GM12878 (cell line): ENCODE results near the gene PTPRC. TPM values are rescaled to one million over a fixed set of nuclear protein-coding genes. Genes with fewer than 3 reads are reported as not detected.

ENCODE experiments used
- ATF7 ChIP-seq: fragments of 450-650 bp; IDR thresholded peaks from 2 replicates; pipeline ENCODE4 v1.6.1; 2016; ENCODE audit warnings: low read depth, mild to moderate bottlenecking
- BCL11A ChIP-seq: IDR thresholded peaks from 2 replicates; pipeline ENCODE4 v1.6.1; 2011; ENCODE audit warnings: low read depth, low read length
- CHD2 ChIP-seq: IDR thresholded peaks from 2 replicates; pipeline ENCODE4 v1.6.1; 2011; ENCODE audit warnings: low read depth, low read length, improper control_type of control experiment, borderline replicate concordance
- CREM ChIP-seq: IDR thresholded peaks from 2 replicates; pipeline ENCODE4 v1.6.1; 2014; ENCODE audit warnings: antibody characterized with exemption, low read depth
- EED ChIP-seq: sonication (generic); IDR thresholded peaks from 2 replicates; pipeline ENCODE4 v1.6.1; 2016; ENCODE audit warnings: antibody characterized with exemption, low read depth
- IKZF1 ChIP-seq: fragments of 450-650 bp; conservative IDR thresholded peaks from 2 replicates; pipeline ENCODE4 v1.6.1; 2017; ENCODE audit warnings: antibody characterized with exemption, mild to moderate bottlenecking
- MTA3 ChIP-seq: IDR thresholded peaks from 2 replicates; pipeline ENCODE4 v1.6.1; 2012; ENCODE audit warnings: low read length, inconsistent platforms, borderline replicate concordance
- NBN ChIP-seq: fragments of 450-650 bp; IDR thresholded peaks from 2 replicates; pipeline ENCODE4 v1.6.1; 2016
- NFIC ChIP-seq: IDR thresholded peaks from 2 replicates; pipeline ENCODE4 v1.6.1; 2012; ENCODE audit warnings: low read depth, mild to moderate bottlenecking, inconsistent platforms, low read length, moderate library complexity
- RAD21 ChIP-seq: IDR thresholded peaks from 2 replicates; pipeline ENCODE4 v1.6.1; 2011; ENCODE audit warnings: mild to moderate bottlenecking, low read depth, low read length, moderate library complexity; ENCODE audit not compliant: insufficient read depth
- RCOR1 ChIP-seq: conservative IDR thresholded peaks from 2 replicates; pipeline ENCODE4 v1.6.1; 2012; ENCODE audit warnings: low read depth, low read length, improper control_type of control experiment
- SREBF2 ChIP-seq: IDR thresholded peaks from 2 replicates; pipeline ENCODE4 v1.6.1; 2012; ENCODE audit warnings: mild to moderate bottlenecking, low read length
- TBL1XR1 ChIP-seq: IDR thresholded peaks from 2 replicates; pipeline ENCODE4 v1.6.1; 2012; ENCODE audit warnings: low read depth, low read length, improper control_type of control experiment
- TCF3 ChIP-seq: IDR thresholded peaks from 2 replicates; pipeline ENCODE4 v1.6.1; 2012; ENCODE audit warnings: low read depth, mild to moderate bottlenecking, low read length, borderline replicate concordance; ENCODE audit not compliant: insufficient read depth
- ZNF207 ChIP-seq: fragments of 450-650 bp; IDR thresholded peaks from 2 replicates; pipeline ENCODE4 v1.6.1; 2014; ENCODE audit warnings: antibody characterized with exemption, mild to moderate bottlenecking, borderline replicate concordance
- polyA plus RNA-seq, 11 experiments: library from polyadenylated mRNA; depleted of rRNA in 4 of 11; unstranded in 6 of 11; stranded (reverse) in 5 of 11; fragments of >200 nt; fragmentation: Nextera tagmentation in 4 of 11; fragmentation: Illumina TruSeq in 1 of 11; extraction: Ambion mirVana in 4 of 11; extraction: Trizol in 1 of 11; gene quantifications; 1 replicate in 1 of 11; 2 replicates in 10 of 11; pipeline versions ENCODE4 v1.2.1 to v1.2.3, GENCODE V29; 2011 to 2016; ENCODE audit warnings: inconsistent platforms in 2 of 11, missing spikeins in 2 of 11, low read depth in 1 of 11
- total RNA-seq, 4 experiments: library from RNA; depleted of rRNA in 3 of 4; stranded (reverse); fragments of >200 nt in 3 of 4; fragmentation: Illumina TruSeq in 1 of 4; extraction: Trizol in 1 of 4; gene quantifications; 2 replicates each; pipeline versions ENCODE4 v1.2.1 to v1.2.3, GENCODE V29; 2013 to 2021
- TF ChIP-seq, protein P1 (sequence below): fragments of 450-650 bp; IDR thresholded peaks from 2 replicates; pipeline ENCODE4 v1.6.1; 2016; ENCODE audit warnings: mild to moderate bottlenecking
- TF ChIP-seq, protein P2 (sequence below): IDR thresholded peaks from 2 replicates; pipeline ENCODE4 v1.6.1; 2012; ENCODE audit warnings: low read depth, low read length, improper control_type of control experiment
- TF ChIP-seq, protein P3 (sequence below): IDR thresholded peaks from 2 replicates; pipeline ENCODE4 v1.6.1; 2011; ENCODE audit warnings: low read depth, low read length, improper control_type of control experiment, borderline replicate concordance
- TF ChIP-seq, protein P4 (sequence below): IDR thresholded peaks from 2 replicates; pipeline ENCODE4 v1.6.1; 2011; ENCODE audit warnings: borderline replicate concordance, low read depth, mild to moderate bottlenecking, moderate library complexity, low read length; ENCODE audit not compliant: insufficient read depth, poor library complexity, severe bottlenecking
- TF ChIP-seq, protein P5 (sequence below): fragments of 450-650 bp; IDR thresholded peaks from 2 replicates; pipeline ENCODE4 v1.6.1; 2017; ENCODE audit warnings: low read depth, mild to moderate bottlenecking, moderate library complexity
- TF ChIP-seq, protein P6 (sequence below): fragments of 450-650 bp; IDR thresholded peaks from 2 replicates; pipeline ENCODE4 v1.6.1; 2017; ENCODE audit warnings: mild to moderate bottlenecking, low read depth, inconsistent platforms; ENCODE audit not compliant: poor library complexity, severe bottlenecking
- TF ChIP-seq, protein P7 (sequence below): IDR thresholded peaks from 2 replicates; pipeline ENCODE4 v1.6.1; 2012; ENCODE audit warnings: low read depth, low read length, improper control_type of control experiment

Gene PTPRC
- total and polyA plus RNA-seq, 10 of the 15 experiments (the other 5 are each of a cell fraction or from before 2014, with no cell fraction given): 72.9 to 221 (median 118) TPM

DNA sequence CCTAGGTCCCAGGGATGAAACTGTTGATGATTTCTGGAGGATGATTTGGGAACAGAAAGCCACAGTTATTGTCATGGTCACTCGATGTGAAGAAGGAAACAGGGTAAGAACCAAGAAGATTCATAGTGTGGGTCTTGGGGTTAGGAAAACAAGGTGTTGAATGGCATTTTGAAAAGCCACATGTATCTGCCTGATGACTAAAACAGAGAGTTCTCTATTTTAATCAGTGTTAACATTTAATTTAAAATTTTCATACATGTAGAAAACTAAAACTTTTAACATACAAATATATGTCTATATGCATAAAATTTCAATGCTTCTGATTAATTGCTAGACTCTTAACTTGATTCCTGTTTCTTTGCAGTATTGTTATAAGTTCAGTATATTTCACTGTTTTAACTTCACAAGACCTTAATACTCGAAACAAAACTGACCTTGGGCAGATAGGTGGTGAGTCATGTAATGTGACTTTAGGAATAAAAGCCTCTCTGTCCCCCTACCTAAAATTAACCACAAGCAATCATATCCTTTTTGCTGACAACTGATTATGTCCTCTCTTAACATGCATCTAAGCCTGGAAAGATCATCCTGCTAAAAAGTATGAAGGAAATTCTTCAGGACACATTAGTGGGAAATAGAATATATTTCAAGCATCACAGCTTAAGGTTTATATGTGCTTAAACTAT, 95.6 kb downstream of the PTPRC start (continued):
- TF ChIP-seq RAD21 (no peak), MTA3 (peak; percentile 75; the same call in 1 of the 2 replicates), TCF3 (no peak), ATF7 (peak; percentile 53), EED (peak; percentile 60), TBL1XR1 (peak; percentile 41; the same call in 1 of the 2 replicates), BCL11A (peak; percentile 64; the same call in 1 of the 2 replicates), CHD2 (no peak), NFIC (peak; percentile 96), IKZF1 (peak; percentile 80), RCOR1 (0 out of 2 replicates have a peak, but pooled peaks have one; percentile 46), CREM (peak; percentile 47; the same call in 1 of the 2 replicates), ZNF207 (no peak), NBN (no peak), SREBF2 (no peak)
- TF ChIP-seq, protein P1, sequence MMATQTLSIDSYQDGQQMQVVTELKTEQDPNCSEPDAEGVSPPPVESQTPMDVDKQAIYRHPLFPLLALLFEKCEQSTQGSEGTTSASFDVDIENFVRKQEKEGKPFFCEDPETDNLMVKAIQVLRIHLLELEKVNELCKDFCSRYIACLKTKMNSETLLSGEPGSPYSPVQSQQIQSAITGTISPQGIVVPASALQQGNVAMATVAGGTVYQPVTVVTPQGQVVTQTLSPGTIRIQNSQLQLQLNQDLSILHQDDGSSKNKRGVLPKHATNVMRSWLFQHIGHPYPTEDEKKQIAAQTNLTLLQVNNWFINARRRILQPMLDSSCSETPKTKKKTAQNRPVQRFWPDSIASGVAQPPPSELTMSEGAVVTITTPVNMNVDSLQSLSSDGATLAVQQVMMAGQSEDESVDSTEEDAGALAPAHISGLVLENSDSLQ: peak; percentile 76
- TF ChIP-seq, protein P2, sequence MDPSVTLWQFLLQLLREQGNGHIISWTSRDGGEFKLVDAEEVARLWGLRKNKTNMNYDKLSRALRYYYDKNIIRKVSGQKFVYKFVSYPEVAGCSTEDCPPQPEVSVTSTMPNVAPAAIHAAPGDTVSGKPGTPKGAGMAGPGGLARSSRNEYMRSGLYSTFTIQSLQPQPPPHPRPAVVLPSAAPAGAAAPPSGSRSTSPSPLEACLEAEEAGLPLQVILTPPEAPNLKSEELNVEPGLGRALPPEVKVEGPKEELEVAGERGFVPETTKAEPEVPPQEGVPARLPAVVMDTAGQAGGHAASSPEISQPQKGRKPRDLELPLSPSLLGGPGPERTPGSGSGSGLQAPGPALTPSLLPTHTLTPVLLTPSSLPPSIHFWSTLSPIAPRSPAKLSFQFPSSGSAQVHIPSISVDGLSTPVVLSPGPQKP: no peak
- TF ChIP-seq, protein P3, sequence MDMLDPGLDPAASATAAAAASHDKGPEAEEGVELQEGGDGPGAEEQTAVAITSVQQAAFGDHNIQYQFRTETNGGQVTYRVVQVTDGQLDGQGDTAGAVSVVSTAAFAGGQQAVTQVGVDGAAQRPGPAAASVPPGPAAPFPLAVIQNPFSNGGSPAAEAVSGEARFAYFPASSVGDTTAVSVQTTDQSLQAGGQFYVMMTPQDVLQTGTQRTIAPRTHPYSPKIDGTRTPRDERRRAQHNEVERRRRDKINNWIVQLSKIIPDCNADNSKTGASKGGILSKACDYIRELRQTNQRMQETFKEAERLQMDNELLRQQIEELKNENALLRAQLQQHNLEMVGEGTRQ: no peak
- TF ChIP-seq, protein P4, sequence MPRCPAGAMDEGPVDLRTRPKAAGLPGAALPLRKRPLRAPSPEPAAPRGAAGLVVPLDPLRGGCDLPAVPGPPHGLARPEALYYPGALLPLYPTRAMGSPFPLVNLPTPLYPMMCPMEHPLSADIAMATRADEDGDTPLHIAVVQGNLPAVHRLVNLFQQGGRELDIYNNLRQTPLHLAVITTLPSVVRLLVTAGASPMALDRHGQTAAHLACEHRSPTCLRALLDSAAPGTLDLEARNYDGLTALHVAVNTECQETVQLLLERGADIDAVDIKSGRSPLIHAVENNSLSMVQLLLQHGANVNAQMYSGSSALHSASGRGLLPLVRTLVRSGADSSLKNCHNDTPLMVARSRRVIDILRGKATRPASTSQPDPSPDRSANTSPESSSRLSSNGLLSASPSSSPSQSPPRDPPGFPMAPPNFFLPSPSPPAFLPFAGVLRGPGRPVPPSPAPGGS: no peak
- TF ChIP-seq, protein P5, sequence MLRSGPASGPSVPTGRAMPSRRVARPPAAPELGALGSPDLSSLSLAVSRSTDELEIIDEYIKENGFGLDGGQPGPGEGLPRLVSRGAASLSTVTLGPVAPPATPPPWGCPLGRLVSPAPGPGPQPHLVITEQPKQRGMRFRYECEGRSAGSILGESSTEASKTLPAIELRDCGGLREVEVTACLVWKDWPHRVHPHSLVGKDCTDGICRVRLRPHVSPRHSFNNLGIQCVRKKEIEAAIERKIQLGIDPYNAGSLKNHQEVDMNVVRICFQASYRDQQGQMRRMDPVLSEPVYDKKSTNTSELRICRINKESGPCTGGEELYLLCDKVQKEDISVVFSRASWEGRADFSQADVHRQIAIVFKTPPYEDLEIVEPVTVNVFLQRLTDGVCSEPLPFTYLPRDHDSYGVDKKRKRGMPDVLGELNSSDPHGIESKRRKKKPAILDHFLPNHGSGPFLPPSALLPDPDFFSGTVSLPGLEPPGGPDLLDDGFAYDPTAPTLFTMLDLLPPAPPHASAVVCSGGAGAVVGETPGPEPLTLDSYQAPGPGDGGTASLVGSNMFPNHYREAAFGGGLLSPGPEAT: peak; percentile 80
- TF ChIP-seq, protein P6, sequence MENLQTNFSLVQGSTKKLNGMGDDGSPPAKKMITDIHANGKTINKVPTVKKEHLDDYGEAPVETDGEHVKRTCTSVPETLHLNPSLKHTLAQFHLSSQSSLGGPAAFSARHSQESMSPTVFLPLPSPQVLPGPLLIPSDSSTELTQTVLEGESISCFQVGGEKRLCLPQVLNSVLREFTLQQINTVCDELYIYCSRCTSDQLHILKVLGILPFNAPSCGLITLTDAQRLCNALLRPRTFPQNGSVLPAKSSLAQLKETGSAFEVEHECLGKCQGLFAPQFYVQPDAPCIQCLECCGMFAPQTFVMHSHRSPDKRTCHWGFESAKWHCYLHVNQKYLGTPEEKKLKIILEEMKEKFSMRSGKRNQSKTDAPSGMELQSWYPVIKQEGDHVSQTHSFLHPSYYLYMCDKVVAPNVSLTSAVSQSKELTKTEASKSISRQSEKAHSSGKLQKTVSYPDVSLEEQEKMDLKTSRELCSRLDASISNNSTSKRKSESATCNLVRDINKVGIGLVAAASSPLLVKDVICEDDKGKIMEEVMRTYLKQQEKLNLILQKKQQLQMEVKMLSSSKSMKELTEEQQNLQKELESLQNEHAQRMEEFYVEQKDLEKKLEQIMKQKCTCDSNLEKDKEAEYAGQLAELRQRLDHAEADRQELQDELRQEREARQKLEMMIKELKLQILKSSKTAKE: peak; percentile 79
- TF ChIP-seq, protein P7, sequence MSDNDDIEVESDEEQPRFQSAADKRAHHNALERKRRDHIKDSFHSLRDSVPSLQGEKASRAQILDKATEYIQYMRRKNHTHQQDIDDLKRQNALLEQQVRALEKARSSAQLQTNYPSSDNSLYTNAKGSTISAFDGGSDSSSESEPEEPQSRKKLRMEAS: no peak
